Measurements from ENCODE around the gene PFAS.

GRCh38 chr17:8226536-8227237, 22.4 kb upstream of the PFAS start:
- TF ChIP-seq POLR2AphosphoS5 (IDR thresholded peaks at IDR 0.05) (peak in 2 of 3 donors; percentile 60 to 78), CTCF (IDR thresholded peaks at IDR 0.05 in 8 of 11, conservative IDR thresholded peaks at IDR 0.05 in 3 of 11) (no peak), POLR2A (IDR thresholded peaks at IDR 0.05) (no peak)
